HG03103 (cell line): ENCODE results near the gene EIF4E1B.

Source experiments
- ATAC-seq: cut with Tn5 transposase; IDR thresholded peaks from one replicate; pipeline ENCODE4 v1.9.1; 2021; ENCODE audit warnings: low read depth; ENCODE audit not compliant: unreplicated experiment

Gene EIF4E1B

DNA sequence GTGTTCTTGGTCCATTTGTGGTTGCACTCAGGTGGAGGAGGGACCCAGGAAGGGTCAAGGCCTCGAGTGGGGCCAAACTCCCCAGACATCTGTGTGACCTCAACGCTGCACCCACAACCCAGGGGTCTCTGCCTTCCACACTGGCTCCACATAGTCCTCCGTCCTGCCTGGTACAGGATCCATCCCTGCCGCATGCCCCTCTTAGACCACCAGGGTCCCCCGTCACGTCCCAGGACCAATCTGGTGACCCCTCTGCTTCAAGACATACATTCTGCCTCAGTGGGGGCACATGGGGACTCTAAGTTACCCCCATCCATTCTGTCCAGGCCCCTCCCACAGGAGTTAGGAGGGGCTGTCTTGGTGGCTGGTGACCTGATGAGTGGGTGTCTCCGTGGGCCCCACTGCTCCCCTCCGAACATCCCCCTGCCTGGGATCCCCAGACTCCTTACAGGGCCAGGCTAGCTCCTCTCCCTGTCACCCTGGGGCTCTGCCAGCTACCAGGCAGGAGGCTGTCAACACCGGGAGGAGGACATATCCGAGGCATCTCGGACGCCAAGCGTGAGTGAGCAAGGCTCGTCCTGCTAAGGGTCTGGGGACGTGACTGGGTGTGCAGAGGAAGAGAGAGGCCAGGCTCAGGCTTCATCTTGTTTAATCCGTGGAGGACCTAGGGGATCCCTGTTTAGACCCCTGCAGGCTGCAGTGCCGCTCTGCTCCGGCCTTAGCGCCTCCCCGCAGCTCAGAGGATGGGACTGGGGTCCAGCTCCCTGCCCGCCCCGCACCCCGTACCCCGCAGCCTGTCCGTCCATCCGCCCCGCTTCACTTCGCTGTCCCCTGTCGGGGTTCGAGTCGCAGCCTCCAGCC is 49.1 kb downstream of the EIF4E1B start:
- ATAC-seq = no peak

GRCh38 chr5:176680226-176680563 is 49.7 kb downstream of the EIF4E1B start:
- no peak for ATAC-seq

- no peak for ATAC-seq
Observed at GRCh38 chr5:176682016-176682531, 51.6 kb downstream of the EIF4E1B start.

DNA sequence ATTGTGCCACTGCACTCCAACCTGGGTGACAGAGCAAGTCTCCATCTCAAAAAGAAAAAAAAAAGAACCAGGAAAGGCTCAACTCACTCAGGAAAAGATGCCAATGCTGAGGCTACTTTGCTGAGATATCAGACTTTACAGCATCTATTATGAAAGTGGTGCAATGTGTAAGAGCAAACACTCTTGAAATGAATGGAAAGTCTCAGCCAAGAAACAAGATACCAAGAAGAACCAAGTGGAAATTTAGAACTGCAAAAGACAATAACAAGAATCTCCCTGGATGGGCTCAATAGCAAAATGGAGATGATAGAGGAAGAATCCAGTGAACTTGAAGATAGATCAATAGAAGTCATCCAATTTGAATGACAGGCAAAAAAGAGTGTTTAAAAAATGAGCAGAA is 54.5 kb downstream of the EIF4E1B start:
- ATAC-seq = no peak

- no peak for ATAC-seq
Observed at GRCh38 chr5:176687247-176687646, 56.8 kb downstream of the EIF4E1B start.

DNA sequence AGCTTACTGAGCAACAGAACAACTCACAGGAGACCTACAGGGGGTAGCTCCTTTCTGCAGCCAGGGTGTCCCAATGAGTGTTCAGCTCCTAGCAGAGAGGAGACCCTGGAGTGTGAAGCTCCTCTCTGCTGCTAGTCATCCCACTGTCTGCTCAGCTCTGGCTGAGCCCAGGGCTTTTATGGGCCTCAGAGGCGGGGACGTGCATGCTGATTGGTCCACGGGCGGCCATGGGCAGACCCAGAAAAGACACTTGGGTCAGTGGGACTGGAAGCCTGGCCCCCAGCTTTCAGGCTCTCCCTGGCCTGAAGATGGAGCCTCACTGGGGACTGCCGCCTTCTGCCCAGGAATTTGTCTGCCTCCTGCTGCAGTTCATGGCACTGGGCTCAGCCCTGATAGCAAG is 57.4 kb downstream of the EIF4E1B start:
- no peak for ATAC-seq

- ATAC-seq = no peak
Observed at GRCh38 chr5:176690911-176691310, 60.4 kb downstream of the EIF4E1B start.

DNA sequence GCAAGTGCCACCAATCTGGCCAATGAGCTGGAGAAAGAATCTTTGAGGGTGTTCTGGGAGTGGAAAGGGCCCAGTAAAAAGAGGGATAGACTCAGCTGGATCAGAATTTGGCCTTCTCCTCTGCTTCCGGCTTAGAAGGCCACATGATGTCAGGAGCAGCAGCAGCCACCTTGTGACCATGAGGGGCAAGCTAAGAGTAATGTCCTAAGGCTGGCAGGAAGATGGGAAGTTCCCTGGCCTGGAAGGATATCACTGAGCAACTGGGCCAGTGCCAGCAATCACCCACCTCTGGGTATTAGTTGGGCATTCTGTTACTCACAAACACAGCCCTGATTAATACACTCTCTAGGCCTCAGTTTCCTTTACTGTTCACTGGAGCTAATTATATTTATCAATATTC is 61.0 kb downstream of the EIF4E1B start:
- ATAC-seq = no peak

- no peak for ATAC-seq
Observed at GRCh38 chr5:176692326-176692725, 61.9 kb downstream of the EIF4E1B start.

- ATAC-seq = no peak
Observed at GRCh38 chr5:176692839-176693476, 62.5 kb downstream of the EIF4E1B start.

DNA sequence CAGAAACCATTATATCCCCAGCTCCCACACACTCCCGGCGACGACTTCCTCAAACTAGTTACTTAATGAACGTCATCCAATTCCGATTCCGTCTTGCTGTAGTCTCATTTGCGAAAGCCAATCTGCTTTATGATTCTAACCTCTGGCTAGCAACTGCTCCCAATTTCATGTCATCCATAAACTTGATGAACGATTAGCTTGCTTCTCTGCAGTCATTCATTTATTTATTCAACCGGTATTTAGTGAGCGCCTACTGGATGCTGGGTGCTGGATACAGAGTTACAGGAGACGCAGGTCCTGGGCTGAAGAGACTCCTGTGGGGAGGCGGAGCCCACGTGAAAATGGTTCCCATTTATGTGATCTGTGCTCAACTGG is 63.0 kb downstream of the EIF4E1B start:
- ATAC-seq = no peak

DNA sequence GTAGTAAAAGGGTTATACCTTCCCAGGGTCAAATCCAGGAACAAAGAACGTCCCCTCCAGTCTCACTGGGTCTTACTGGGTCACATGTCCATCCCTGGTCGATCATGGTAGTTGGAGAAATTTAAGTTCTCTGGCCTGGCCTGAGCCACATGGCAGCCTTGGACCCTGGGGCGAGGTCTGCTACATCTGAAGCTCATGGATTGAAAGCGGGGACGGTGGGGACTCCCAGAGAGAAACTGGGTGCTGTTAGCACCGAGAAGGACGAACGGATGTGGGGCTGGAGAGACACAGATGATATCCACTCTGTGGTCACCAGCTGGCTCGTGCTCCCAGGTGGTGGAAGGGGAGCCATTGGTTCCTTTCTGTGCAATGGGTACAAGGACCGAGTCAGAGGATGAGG is 63.7 kb downstream of the EIF4E1B start:
- no peak for ATAC-seq

GRCh38 chr5:176694631-176695030 is 64.2 kb downstream of the EIF4E1B start:
- ATAC-seq = no peak

DNA sequence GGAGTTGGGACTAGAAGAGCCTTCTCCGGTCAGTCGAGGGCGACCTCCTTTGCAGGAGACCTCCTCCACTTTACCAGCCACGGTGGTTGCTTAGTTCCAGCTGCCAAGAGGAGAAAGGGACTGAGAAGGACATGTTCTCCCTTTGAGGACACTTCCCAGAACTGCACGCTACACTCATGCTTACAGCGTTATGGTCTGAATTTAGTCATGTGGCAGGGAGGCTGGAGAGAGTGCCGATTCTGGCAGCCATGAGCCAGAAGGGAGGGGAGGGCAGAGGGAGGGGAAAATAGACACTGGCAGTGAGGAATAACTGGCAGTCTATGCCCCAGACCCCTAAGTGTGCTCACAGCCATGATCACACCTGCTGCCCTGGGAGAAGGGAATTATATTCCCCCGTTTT is 64.6 kb downstream of the EIF4E1B start:
- ATAC-seq = no peak
